Suppressor macrophage (primary cell): Measurements from ENCODE around the gene IGF2BP2.
A peak's percentile ranks its signal among the peaks of the same experiment; 100 is the strongest.
"Not testable (repeated sequence)": the region's sequence is repeated elsewhere in the genome, so short reads cannot be mapped to it uniquely, and the experiment has no call there.

Experiments used
- DNase-seq, 4 experiments: peaks; one replicate each; pipeline ENCODE4 v3.0.0-alpha.2; 2020 to 2022

The IGF2BP2 gene

DNA sequence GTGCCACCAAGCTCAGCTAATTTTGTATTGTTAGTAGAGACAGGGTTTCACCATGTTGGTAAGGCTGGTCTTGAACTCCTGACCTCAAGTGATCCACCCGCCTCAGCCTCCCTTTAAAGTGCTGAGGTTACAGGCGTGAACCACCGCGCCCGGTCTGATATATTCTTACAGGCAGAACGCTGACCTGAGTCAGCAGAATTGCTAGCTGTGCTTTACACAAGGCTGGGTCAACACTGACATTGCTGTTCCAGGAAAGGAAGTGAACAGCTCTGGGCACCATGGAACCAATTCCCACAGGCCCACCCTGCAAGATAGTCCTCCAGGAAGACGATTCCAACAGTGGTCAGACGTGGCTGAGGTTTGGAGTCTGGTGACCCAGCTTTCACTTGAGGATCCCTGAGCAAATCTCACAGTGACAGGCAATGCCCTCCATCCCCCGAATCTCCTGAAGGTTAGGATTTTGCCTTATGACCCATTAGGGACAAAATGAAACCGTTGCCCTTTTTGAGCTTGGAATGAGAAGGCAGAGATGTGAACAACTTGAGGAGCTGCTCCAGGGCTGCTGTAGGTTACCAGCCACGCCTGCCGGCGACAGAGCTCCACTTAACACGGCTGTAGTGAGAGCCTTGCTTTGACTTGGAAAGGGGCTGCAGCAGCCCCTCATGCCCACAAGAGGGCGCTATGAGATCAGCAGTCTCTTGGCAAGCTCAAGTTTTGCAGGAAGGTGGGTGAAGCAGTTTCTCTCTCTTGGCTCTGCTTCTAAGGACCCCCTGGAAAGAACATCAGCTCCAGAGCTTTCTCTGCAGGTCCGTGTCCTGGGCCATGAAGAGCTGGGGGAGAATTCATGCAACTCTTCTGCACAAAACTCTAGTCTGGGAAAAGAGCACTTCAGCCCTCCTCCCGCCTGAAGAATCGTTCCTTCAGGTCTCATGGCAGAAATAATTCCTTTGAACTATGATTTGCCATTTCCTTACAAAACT is 164.6 kb downstream of the IGF2BP2 start:
- DNase-seq = peak; percentile 84 to 88 (median 86)

DNA sequence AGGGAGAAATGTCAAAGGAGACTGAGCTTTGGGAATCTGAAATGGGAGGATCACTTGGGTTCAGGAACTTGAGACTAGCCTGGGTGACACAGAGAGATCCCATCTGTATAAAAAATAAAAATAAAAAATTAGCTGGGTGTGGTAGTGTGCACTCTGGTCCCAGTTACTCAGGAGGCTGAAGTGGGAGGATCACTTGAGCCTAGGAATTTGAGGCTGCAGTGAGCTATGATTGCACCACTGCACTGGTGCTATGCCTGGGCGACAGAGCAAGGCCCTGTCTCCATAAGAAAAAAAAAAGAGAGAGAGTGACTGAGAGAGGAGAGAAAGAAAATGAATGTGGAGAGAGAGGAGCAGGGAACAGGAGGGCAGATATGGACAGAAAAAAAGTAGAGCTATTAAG is 165.9 kb downstream of the IGF2BP2 start:
- DNase-seq = no peak

DNA sequence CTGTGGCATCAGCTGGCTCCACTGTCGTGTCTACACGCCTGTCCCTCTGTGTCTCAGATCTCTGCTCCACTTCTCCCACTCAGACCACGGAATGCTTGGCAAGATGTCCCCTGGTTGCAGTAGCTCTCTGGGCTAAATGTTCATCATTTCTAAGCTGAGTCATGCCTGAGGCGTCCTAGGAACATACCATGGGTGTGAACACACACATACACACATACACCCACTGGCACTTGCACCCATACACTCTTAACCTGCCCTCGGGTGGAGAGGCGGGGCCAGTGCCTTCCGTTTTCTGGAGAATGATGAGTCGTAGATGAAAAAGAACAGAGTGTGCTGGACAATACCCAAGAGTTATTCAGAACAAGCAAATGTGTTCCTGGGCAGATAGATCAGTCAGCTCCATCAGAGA is 166.3 kb downstream of the IGF2BP2 start:
- peak in 3 of 4 experiments; percentile 9 to 23 (median 13) for DNase-seq

DNA sequence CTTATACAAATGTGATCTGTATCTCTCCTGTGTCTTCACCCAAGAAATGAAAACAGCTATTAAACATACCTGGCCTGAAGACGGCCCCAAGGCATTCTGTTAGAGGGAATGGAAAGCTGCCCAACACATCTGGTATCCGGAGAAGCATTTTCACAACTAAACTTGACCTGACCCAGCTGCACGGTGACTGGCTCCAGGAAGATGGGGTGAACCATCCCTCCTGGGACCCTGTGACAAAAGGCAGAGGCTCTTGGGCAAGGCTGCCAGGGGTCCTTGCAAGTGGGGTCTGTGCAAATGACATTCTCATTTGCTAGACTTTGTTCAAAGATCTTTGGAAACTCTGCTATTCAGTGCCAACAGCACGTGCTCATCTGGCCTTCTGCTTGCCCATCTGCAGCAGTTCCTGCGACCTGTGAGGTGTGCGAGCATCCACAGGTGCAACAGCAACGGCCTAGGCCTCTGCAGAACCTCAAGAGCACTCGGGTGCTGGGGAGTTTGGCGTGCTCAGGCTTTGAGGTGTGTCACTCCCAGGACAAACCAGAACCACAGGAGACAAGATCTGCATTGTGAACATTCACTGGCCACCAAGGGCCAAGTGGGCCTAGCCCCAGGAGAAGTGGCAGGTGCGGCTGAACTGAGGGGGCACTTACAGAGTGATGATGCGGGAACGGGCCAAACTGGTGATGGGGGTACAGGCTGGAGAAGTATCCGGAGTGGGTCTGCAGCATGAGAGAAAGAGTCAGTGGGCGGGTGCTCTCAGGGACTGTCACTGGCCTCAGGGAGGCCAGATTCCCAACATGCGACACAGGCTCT is 166.9 kb downstream of the IGF2BP2 start:
- DNase-seq = no peak

DNA sequence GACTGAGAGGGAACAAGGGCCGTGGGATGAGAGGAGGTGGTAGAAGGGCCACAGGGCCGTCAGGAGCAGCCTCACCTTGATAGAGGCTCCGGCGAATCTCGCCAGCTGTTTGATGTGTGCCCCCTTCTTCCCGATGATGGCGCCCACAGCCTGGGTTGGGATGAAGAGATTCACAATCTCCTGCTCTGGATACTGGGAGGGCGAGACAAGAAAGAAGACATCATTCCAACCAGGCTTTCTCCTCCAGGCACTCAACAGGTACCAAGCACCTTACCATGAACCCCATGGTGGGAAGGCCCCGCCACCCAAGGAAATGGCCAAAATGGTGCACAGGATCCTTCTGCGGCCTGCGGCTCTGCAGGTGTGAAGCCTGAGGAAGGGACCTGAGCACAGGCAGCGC is 167.6 kb downstream of the IGF2BP2 start:
- DNase-seq = no peak

DNA sequence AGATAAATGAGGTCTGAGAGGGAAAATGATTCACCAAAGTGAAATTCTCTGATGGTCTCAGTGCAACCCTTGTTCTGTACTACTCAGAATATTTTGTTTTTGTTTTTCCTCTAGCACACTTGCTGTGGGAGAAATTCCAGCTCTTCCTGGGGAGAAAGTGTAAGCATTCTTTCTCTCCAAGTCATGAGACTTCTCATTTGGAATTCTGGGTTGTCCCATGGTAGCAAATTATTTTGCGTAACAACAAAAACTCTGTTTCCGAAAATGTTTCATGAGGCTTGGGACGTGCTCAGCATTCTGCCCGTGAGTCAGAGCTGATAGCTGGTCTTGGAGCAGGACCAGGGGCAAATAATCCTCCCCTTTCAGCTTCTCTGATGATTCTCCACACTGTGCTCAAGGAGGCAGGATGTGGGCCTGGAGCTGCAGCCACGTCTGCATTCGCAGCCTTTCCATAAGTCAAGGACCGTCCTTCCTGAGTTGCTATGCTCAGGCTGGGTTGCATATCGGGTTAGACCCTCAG is 168.5 kb downstream of the IGF2BP2 start:
- no peak for DNase-seq

DNA sequence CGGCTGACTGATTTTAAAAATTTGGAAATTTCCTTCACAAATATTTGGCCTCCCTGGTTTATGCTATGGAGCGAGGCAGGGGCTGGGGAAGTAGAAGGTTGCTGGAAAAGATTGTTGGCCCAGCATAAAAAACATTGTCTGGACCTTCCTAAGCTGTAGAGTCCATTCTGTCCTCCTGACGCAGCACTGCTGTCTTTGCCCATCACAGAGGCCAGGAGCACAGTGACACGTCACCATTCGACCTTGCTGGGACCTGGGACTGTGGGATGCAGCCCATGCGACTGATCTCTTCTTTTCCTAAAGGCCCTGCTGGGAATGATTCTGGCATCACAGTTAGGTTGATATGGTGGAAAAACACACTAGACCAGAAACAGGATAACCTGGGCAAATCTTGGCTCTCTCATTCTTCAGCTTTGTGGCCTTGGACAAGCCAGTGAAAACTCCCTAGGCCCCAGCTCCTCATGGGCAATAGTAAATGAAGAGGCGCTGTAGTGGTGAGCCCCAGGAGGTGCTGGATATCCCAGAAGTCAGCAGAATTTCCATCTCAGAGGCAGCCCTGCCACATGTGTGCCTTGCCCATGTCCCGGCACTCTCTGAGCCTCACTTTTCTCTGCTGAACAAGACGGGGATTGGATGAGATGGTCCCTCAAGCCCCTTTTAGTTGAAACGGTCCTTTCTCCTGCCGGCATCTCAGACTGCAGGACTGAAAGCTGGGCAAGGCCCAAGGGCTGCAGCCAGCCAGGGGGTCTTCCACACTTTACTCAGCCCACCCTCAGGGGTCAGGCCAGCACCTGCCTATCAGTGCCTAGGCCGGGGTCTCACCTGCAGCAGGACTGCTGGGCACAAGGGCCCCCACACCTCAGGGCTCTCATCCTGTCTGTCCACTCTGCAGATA is 169.2 kb downstream of the IGF2BP2 start:
- no peak for DNase-seq

DNA sequence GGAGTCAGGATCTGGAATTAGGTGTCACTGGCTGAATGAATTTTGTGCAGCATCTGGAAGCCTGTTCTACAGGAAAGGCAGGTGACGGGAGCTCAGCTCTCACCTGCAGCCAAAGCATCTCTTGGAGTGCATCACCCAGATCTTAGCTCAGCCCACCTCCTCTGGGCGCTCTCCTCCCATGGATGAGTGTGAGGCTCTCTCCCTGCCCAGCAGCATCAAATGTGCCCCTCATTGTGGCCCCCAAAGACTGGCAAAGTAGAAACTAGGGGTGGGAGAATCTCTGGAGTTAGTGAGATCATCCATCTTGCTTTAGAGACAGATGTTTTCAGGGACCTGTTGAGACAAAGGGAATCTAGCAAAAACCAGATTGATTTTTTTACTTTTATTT is 170.1 kb downstream of the IGF2BP2 start:
- no peak for DNase-seq

DNA sequence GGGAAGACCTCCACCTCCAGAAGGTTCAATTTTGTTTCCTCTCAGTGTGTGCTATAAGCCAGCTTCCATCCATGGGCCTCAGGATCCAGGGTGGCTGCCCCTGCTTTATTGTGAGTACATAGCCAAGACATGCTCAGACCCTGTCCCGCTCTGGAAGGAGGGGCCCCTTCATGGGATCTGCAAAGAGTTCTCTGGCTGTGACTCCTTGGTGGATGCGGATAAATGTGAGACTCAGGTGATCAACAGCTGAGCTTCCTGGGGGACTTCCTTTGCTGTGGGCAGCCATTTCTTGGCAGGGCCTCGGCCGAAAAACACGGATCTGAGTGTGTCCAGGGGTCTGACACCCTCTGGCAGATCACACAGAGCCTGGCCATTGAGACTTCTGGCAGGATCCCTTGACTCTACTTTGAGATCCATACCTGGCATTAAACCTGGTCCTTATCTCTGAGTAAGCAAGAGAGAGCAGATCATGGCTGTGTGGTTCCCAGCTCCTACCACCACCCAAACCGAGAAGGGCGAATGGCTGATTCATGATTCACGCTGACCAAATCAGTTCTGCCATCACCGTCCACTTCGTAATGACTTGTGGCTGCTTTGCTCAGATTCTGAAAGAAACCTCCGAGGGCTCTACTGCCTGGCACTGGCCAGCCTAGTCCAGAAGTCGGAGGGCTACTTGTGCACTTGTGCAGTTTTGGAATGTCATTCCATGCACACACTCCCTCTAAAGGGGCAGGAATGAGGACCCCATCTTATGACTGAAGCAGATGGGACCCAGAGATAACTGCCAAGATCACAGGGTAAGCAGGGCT is 170.7 kb downstream of the IGF2BP2 start:
- no peak for DNase-seq

DNA sequence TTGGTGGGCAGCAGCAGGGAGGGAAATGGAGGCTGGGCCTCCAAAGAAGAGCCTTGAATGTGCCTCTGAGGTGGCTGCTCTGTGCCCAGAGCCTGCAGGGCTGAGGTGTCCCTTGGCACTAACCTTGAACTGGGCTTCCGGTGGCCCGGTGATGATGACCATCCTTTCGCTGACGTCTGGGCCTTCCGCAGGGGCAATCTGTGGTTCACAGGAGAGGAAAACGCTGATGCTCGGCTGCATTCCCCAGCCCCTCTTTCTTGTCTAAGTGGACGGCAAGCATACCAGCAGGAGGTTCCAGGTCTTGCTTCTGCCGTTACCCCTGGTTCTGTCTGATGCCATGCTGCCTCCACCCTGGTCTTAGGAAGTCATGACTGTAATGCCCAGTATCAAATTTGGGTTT is 172.9 kb downstream of the IGF2BP2 start:
- no peak for DNase-seq

DNA sequence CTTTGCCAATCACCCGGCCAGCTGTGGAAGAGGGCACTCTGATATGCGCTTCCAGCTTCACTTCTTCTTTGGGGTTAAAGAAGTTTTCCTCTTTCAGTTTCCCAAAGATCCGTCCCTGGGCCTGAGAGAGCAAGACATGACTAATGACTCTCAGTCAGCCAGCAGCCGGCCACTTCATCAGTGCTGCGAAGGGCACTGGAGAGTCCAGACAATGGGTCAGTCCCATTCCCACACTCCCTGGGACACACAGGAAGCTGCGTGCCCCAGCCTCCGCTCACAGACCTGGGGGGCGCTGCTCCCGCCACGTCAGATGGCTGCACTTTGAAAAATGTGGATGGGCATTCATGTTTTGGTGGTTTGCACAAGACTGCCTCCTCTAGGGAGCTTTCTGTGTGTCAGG is 175.4 kb downstream of the IGF2BP2 start:
- peak; percentile 23 to 60 (median 36) for DNase-seq

DNA sequence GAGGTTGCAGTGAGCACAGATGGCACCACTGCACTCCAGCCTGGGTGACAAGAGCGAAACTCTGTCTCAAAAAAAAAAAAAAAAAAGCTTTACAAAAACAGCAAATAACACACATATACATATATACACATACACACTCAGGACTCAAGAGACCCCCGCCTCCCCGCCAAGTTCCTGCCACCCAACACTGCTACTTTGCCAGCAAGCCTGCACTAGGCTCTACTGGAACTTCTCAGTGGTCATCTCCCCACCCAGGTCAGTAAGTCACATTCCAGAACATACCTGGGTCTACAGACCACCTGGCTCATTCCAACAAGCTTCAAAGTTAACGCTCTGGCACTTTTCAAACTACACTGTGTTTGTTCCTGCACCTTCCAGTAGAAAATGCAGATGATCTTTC is 176.4 kb downstream of the IGF2BP2 start:
- DNase-seq = no peak

DNA sequence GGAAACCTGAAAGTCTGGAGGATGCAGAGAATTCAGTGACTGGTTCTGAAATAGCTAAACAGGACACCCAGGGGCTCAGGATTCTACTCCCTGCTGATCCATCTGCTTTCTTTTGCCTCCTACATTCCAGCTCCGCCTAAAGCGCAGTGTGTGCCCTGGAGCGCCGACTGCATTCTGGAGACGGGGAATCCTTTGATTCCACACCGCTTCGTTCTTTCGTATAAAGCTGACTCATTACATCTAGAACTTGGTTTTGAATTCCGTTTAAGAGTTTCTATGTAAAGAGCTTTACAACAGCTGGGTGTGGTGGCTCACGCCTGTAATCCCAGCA is 177.0 kb downstream of the IGF2BP2 start:
- DNase-seq = no peak

DNA sequence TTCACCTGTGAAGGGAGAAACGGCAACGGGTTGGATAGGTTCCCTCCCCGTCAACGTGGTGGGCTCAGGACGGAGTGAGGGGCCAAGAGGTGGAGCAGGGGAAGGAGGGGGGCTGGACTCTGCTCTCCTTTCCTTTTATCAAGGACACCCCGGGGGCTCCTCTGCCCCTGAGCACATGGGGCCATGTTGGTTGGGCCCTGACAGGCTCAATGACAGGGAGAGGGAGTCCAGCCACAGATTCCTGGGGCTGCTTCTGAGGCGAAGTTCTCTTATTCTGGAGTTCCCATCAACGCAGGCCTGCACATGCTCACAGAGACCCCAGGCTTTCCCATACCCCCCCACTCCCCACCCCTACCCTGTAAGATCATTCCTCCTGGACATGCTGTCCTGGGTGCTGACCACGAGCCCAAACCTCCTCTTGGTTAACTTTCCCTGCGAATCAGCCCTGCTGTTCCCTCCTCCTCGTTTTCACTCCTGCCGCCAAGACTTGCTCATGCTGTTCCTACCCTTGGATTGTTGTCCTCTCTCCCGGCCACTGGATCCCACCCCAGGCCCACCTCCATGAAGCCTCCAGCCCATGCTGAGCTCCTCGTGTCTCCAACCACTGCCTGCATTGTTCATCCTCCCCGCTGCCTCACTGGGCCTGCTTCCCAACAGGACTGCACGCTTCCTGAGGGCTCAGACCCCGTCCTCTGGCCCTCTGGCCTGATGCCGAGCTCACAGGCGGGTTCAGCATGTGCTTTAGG is 177.5 kb downstream of the IGF2BP2 start:
- DNase-seq = no peak

DNA sequence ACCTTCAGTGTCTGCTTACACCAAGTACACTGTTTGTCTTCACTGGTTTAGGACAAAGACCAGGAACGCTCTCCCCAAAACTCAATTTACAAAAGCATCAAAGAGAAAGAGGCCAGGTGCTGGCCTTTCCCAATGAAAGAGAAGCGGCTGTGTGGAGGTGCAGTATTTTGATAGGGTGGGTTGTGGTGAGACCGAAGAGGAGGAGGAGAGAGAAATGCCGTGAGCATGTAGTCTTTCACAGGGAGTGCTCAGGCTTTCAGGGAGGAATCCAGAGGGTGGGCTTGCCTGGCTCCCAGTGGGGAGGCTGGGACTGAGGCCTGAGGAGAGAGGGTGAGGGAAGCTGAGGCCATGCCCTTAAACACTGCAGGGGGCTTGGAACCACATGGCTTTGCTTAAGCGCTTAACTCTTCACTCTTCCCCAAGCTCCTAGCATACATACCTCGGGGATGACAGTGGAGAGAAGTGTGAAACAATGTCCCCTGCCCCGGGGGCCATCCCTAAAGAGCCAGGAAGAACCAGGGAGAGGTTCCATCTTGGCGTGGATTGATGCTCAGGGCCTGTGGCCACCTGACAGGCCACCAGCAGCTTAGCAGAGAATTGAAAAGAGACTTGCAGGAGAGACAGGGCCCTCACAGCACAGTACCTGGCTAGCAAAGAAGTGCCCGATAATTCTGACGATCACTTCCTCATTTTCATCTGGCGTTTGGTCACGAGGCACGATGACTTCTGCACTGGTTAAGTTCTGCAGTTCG is 178.3 kb downstream of the IGF2BP2 start:
- peak in 1 of 4 experiments; percentile 5 for DNase-seq

DNA sequence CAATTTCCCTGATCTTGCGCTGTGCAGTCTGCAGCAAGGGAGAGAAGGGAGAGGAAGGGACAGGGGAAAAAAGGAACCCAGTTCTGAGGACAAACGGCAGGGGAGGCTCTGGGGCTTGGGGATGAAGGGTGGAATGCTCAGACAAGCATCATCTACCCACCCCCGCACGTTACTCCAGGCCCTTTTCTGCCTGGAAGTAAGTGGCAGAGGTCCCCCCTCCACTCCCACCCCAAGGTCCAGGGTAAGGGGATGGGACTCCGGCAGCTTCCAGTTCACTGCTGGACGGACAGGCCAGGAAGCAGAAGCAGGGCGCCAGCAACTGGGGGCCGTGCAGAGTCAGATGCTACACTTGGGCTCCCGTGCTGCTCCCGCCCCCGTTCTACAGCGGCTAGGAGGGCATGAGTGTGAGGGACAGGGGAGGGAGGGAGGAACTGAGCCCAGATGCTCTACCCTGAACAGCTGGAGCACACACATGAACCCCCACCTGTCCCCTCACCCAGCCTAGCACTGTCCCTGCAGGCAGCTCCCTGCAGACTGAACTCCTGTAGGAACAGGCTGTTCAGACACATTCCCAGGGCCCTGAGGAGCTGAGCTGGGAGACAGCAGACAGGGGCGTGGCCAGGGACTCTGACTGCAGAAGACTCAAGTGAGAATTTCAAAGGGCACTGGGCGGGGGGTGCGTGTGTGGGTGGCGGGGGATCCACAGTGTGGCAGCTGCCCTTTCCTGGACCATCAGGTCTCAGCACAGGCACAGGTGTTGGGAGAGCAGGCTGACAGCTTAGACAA is 179.1 kb downstream of the IGF2BP2 start:
- DNase-seq = no peak

DNA sequence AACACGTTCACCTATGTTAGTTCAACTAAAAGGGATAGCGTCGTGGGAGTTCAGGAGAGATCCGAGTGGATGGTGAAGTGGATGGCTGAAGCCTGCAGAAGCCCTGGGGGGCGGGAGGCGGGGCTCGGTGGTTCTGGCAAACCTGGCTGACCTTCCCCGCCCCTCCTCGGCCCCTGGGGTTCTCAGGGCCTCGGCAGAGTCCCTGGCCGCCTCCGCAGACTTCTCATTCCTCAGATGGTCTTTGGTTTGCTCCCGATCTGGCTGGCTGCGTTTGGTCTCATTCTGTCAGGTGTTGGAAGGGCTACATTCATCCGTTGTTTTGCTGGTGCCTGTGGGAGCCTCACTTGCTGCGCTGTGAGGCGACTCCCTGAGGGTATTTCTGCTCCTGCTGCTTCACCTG is 179.7 kb downstream of the IGF2BP2 start:
- not testable (repeated sequence) for DNase-seq

DNA sequence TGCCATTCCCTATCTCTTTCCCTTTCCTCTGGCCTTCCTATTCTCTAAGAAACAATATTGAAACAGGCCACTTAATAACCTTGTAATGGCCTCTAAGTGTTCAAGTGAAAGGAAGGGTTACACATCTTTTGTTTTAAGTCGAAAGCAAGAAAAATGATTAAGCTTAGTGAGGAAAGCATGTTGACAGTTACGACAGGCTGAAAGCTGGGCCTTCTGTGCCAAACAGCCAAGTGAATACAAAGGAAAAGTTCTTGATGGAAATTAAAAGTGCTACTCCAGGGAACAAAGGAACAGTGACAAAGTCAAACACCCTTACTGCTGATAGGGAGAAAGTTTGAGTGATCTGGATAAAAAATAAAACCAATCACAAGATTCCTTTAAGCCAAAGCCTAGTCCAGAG is 184.5 kb downstream of the IGF2BP2 start:
- no peak for DNase-seq

DNA sequence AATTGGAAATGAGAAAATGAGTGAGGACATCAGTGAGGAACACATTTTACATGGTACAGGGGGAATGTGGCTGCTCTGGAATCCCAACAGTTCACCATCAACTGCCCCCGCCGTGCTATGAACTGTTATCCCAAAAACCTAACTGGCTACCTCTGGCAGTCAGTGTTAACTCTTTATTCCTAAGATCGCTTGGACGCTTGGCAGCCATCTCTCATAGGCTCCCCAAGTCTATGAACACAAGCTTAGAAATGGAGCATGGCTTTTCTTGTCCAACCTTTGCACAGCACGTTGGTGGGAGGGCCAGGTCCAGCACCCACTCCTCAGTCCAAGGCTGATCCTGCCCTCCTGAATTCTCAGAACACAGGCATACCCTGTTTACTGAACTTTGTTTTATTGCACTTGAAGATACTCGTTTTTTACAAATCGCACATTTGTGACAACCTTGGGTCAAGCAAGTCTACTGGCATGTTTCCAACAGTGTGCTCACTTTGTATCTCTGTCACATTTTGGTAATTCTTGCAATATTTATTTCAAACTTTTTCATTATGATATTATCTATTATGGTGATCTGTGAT is 185.1 kb downstream of the IGF2BP2 start:
- no peak for DNase-seq
